Measurements from ENCODE around the gene BICD2.

Gene BICD2

GRCh38 chr9:92666912-92667532 is 97.6 kb downstream of the BICD2 start:
- H3K4me3 ChIP-seq (ENCODE audit: low read depth, low read length), result no peak overlapping the region
- TF ChIP-seq CTCF (conservative IDR thresholded peaks at IDR 0.05; ENCODE audit: low read depth, low read length), result no peak

GRCh38 chr9:92666236-92666635 is 98.4 kb downstream of the BICD2 start:
- H3K4me3 ChIP-seq (ENCODE audit: low read depth, low read length), result no peak overlapping the region
- no peak for TF ChIP-seq CTCF (conservative IDR thresholded peaks at IDR 0.05; ENCODE audit: low read depth, low read length)
- no peak for DNase-seq (ENCODE audit: low read depth)

More at GRCh38 chr9:92666912-92667532, 97.6 kb downstream of the BICD2 start:
- DNase-seq (ENCODE audit: low read depth), result no peak

GRCh38 chr9:92665836-92666235 is 98.8 kb downstream of the BICD2 start:
- TF ChIP-seq CTCF (conservative IDR thresholded peaks at IDR 0.05; ENCODE audit: low read depth, low read length), result no peak
- H3K4me3 ChIP-seq (ENCODE audit: low read depth, low read length), result no peak overlapping the region
- no peak for DNase-seq (ENCODE audit: low read depth)

DNA sequence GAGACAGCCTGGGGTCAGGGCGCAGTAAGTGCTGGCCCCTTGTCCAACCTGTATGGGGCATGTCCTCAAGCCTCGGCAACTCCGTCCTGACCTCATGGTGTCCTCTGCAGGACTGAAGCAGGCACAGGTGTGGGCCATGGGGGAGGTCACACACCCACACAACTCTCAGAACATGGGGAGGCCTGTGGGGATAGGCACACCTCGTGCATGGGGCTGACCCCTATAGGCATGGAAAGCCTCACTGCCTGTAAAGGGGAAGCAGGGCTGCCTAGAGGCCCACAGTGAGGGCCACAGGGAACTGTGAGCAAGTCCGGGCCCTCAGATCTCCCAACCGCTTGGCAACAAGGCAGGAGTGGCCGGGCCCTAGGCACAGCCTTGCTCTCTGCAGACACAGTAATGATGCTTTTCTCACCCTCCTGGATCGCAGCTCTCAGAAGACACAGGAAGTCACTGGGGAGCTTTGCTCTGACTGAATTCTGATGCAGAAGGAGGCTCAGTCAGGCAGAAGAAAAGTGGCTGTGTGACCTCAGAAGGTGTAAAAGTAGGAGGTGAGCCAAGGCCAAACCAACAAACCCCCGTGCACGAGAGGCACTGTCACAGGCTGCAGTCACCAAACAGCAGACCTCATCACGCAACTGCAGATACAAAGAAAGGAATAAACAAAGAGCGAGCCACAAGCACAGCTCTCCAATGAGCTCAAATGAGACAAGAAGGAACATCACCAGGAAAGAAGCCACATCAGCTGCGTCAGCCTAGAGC is 100.1 kb downstream of the BICD2 start:
- H3K4me3 ChIP-seq (ENCODE audit: low read depth, low read length), result no peak overlapping the region
- no peak for TF ChIP-seq CTCF (conservative IDR thresholded peaks at IDR 0.05; ENCODE audit: low read depth, low read length)
- DNase-seq (ENCODE audit: low read depth), result peak; percentile 30

DNA sequence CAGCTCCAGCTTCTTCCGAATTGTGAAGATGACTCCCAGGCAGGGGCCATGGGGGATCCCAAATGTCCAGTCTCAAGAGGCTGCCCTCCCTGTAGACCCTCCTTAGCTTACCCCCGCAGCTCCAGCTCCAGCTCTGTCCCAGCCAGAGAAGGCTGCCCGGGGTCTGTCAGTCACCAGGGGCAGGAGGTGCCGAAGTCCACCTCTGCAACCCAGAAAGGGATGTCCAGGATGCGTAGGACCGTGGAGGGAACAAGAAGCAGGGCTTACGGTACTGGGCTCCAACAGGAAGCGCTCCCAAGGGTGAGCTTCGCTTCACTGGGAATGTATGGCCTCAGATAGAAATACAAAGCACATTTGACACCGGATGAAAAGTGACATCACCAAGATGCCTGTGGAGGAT is 100.7 kb downstream of the BICD2 start:
- TF ChIP-seq CTCF (conservative IDR thresholded peaks at IDR 0.05; ENCODE audit: low read depth, low read length), result no peak
- no peak overlapping the region for H3K4me3 ChIP-seq (ENCODE audit: low read depth, low read length)
- peak; percentile 21 for DNase-seq (ENCODE audit: low read depth)

- no peak for TF ChIP-seq CTCF (conservative IDR thresholded peaks at IDR 0.05; ENCODE audit: low read depth, low read length)
- H3K4me3 ChIP-seq (ENCODE audit: low read depth, low read length), result no peak overlapping the region
- DNase-seq (ENCODE audit: low read depth), result no peak
Measured at GRCh38 chr9:92663126-92663525, 101.5 kb downstream of the BICD2 start.

DNA sequence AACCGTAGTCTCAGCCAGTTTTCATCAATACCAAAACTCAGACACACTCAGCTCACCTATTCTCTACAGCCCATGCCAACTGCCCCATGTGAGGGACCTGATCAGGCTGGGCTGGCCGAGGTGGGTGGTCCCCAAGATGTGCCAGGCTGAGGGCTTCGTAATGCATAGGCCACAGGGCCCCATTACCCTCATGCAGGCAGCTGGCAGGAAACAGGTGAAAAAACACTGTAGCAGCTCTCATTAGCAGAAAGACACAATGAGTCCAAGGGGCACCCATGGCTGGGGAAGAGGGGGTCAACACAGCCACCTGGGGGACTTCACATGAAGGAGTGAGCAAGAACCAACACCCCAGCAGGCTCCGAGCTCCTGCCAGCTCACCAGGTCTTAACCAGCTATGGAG is 102.9 kb downstream of the BICD2 start:
- H3K4me3 ChIP-seq (ENCODE audit: low read depth, low read length), result no peak overlapping the region
- no peak for DNase-seq (ENCODE audit: low read depth)
- no peak for TF ChIP-seq CTCF (conservative IDR thresholded peaks at IDR 0.05; ENCODE audit: low read depth, low read length)

All from choroid plexus epithelial cell (primary cell).